NK-92 treated with Interleukin-12 subunit alpha and Interleukin-12 subunit beta, amount 100 ng/mL, for 24 hours (cell line): ENCODE measurements around the gene SMIM36.
A peak's percentile ranks its signal among the peaks of the same experiment; 100 is the strongest.
"Not testable (repeated sequence)": the region's sequence is repeated elsewhere in the genome, so short reads cannot be mapped to it uniquely, and the experiment has no call there.

Experiments used
- DNase-seq: peaks from one replicate; lab custom pipeline; 2025; lab: John Stamatoyannopoulos, UW

The SMIM36 gene

DNA sequence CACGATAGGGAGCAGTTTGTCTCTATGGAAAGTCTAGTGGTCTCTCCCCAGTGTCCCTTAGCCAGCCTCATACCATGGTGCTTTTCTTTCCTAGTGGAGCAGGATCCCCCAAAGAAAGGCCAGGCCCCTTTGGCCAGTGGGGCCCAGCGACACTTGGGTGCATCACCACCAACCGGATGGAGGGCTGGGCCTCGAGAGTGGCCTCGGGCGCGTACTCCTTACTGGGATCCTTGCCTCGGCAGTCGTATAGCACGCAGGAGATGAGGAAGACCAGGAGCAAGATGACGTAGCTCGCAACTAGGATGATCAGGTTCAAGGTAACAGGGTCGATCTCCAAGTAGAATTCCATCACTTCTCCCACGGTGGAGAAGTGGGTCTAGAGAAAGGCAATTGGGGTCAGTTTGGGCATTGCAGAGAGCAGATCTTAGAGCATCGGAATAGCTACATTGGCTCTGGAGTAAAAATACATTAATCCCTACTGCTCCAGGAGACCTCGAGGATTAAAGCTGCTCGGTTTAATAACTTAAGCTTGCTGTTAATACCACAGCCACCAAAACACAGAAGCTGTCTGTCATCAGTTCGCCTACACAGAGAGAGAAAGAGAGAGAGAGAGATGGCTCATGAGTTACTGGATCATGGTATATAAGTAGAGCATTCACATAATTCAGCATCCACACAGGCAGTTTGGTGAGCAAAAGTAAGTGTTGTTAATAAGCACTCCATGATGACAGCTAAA lies at the start of gene SMIM36:
TSS of gene SMIM36 (minus strand) at position 467 of the 736 bp plus-strand sequence.
- DNase-seq, result no peak

DNA sequence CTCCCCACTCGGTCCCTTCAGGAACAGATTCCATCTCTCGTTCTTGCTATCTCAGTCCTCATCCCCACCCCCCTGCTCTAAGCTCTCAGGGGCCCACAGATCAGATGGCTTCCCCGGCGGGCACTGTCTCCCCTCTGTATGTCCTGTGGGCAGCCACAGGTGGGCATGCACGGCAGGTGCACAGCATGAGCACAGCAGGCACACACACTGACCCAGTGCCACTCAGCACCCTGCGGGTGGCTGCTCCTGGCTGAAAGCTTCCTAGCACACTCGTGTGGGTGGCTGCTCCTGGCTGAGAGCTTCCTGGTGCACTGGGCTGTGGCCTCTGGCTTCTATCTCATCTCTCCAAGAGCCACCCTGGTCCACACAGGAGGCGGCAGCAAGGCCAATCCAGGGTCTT lies 44.5 kb upstream of the SMIM36 start:
- no peak for DNase-seq

DNA sequence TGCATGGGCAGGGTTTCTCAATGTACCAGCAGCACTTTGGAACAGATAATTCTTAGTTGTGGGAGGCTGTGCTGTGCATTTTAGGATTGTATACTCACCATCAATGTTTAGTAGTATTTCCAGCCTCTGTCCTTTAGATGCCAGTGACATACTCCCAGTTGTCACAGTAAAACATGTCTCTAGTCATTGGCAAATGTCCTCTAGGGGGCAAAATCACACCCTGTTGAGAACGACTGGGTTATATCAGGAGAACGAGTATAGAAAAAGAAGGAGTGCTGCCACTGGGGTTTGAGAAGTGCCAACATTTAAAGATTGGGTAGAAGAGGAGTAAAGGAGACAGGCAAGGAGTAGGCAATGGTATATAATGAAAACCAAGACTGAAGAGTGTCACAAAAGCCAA lies 37.9 kb upstream of the SMIM36 start:
- DNase-seq, result no peak

DNA sequence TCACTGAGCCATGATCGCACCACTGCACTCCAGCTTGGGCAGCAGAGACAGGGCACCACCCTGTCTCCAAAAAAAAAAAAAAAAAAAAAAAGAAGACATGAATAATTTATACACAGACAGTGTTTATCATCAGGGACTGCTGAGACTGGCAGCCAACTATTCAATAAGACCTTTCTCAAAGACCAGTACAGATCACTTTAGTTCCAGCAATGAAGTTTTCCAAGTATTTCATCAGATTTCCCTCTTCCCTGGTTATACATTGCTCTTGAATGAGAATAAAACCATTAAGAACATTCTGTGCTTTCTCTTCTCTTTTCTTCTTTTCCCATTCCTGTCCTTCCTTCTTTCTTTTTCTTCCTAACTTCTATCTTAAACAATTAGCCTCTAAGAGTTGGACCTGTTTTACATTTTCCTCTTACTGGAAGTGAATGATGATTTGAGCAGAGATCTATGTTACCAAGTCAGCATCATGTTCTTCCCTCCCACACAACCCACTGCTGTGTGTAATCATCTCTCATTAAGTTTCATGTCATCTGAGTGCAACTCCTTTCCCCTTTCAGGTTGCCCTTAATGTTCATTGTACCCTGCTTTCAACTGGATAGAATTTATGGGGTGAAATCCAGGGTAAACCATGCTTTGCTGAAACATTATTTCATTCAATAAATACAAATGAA lies 35.9 kb upstream of the SMIM36 start:
- DNase-seq, result no peak

DNA sequence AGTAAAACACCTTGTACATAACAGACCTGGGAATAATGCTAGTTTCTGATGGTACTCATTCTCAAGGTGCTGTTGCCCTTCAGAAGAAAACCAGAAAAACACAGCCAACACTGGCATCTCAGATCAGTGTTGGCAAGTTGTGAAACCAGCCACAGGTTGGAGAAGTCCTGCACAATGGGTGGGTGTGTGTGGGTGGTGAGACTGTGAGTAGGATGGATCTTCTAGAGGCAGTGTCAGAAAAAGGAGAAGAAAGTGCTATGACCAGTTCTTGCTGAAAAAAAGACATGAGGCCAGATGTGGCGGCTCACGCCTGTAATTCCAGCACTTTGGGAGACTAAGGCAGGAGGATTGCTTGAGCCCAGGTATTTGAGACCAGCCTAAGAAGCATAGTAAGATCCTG lies 35.2 kb upstream of the SMIM36 start:
- no peak for DNase-seq

DNA sequence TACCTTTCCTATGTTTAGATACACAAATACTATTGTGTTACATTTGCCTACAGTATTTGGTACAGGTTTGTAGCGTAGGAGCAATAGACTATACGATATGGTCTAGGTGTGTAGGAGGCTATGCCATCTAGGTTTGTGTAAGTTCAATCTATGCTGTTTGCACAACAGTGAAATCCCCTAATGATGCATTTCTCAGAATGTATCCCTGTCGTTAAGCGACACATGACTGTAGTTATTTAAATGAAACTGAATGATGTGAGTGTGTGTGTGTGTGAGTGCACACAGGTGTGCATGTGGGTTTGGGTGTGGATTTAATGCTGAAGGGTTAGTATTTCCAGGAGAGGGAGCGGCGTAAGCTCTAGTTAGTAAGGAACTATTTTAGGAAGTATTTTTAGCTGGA lies 34.6 kb upstream of the SMIM36 start:
- no peak for DNase-seq

DNA sequence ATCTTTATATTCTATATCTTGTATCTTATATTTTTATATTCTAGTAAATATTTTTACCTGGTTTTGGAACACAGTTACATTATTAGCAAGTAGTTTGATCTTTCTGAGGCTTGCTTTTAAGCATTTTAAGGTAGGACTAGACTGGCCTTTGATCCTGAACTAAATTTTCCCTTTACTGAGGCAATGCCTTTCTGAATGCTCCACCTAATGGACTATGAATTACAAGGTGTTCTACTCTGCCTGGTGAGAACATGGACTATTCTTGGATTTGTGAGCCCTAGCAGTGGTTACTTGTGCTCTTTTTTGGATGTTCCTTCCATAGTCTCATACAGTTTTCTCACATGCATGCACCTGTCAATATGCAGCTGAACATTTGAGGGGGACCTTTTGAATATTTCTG lies 32.5 kb upstream of the SMIM36 start:
- DNase-seq, result no peak

DNA sequence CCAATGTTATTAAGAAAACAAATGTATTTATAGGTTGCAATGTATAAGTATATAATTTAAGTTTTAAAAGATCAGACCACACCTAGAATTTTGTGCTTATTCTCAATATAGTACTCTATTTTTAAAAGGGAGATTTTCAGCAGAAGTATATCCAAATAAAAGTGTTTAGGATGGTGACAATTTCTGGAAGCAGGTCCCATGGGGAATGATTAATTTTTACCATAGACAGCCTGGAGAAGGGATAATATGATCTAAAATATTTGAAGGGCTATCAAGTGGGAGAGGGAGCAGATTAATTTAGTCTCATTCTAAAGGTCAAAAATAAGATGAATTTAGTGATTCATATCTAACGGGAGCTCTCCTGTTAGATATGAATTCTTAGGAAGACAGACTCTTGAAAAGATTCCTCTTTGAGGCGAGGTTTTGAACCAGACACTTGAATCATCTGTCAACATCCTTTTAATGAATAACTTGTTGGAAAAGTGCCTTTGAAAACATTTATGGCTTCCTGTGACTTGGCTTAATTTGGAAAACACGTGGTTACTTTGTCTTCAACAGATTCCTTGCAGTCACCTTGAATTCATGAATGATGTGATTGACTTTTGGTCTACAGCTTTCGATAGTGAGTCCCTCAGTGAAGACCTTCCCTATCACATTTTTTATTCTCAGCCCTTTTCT lies 29.3 kb upstream of the SMIM36 start:
- DNase-seq, result no peak

DNA sequence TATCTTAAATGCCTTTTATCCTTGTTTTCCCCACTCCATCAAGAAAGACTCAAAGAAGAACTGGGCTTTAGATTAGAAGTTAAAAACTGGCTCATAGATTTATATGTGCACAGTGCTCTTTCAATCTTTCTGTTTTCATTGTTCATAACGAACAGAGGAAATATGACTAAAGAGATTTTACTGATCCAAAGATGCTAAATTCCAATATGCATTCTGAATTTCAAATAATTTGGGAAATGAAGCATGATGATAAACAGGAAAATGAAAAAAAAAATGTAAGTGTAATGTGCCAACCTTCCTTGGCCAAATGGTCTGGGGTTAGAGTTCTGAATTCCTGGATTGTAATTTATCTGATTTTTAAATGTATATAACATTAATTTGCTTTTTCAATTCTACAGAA lies 25.0 kb upstream of the SMIM36 start:
- no peak for DNase-seq

DNA sequence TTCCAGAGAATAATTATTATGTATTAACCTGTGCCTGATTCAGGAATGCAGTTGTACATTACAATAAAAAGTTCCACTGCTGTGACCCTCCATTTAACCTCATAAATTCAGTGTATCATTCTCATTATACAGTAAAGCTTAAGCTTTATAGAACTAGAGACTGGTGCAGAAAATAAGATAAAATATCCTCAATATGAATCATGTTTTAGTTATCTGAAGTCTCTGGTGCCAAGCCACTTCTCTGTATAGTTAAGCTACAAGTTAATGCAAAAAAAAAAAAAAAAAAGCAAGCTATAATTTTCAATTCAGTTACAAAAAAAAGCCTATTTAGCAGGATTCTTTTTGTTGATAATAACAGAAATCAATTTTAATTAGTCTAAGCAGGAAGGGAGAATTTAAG lies 22.4 kb upstream of the SMIM36 start:
- DNase-seq, result no peak

DNA sequence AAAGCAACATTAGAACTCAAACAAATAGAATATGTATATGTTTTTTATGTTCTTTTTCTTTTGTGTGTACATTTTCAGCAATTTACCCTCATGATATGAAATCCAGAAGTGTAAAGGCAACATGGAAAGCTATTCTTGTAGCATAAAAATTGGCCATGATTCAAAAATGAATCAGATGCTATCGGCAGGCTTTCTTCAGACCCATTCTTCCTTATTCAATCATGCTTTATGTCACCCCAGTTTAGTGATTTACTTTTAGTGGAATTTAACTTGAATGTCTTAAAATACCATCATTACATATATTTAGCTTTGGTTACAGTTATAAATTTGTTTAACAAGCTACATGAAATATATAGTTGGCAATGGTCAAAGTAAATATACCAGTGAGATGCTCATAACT lies 21.4 kb upstream of the SMIM36 start:
- no peak for DNase-seq

DNA sequence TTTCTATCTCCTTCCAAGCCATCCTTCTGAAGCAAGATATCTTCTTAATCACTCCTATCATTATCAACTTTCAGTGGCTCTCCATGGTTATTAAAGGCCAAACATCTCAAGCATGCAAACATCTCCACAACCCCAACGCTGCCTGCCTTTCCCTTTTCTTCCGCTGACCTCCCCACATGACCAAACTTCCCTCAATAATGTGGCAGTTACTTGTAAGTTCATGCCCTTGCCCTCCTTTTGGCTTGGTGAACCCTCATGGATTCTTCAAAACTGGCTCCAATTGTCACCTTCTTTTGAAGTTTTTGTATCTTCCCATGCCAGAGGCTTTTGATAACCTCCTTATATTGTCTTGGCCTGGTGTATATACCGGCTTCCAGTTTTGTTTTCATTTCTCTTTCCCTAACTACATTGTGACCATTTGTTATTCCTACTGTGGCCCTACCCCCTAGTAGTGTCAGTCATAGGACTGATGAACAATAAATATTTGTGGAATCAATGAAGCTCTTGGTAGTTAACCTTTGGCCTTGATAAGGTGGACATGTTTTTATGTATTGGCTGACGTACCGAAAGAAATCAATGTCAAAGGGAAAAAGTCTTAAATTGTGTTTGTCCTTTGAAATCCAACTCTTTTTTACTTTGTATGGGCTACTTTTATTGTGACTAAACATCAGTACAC lies 19.9 kb upstream of the SMIM36 start:
- no peak for DNase-seq

DNA sequence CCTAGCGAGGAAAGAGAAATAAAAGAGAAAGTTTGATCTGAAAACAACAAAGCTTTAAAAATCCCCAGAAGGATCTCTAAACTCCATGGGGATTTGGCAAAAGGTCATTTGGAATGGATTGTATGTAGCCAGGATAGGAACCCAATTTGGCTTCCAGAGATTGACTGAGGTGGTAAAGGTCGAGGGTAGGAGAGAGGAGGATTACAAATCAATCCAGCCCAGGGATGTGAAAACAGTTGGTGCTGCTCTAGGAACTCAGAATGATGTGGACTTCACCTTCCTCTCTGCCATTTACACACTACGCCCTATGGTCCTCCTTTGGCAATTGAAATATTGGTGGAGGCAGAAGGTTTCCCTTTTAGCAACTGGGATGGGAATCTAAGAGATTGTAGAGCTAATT lies 18.8 kb upstream of the SMIM36 start:
- DNase-seq, result no peak

DNA sequence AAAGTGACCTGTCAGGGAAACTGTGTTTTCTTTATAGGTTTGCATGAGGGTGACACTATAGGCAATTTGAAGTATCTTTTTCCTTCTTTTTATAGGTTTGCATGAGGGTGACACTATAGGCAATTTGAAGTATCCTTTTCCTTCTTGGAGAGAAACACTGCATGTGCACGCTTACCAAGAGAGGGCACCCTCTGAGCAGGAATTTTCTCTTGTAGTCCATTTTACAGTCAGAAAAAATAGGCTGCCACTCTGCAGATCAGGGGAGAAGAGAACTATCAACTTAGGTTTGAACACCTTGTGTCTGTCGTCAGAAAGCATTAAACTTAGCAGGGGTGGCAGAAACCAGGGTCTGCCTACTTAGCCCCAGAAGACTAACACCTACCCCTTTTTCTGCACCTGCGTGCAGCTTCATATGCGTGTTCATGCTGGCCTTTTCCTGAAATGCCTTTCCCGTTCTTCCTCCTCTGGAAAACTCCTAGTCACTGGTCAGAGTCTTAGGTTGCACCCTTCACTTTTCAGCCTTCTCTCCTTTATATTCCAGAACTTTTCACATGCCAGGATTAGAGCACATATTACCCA lies 16.4 kb upstream of the SMIM36 start:
- DNase-seq, result no peak

DNA sequence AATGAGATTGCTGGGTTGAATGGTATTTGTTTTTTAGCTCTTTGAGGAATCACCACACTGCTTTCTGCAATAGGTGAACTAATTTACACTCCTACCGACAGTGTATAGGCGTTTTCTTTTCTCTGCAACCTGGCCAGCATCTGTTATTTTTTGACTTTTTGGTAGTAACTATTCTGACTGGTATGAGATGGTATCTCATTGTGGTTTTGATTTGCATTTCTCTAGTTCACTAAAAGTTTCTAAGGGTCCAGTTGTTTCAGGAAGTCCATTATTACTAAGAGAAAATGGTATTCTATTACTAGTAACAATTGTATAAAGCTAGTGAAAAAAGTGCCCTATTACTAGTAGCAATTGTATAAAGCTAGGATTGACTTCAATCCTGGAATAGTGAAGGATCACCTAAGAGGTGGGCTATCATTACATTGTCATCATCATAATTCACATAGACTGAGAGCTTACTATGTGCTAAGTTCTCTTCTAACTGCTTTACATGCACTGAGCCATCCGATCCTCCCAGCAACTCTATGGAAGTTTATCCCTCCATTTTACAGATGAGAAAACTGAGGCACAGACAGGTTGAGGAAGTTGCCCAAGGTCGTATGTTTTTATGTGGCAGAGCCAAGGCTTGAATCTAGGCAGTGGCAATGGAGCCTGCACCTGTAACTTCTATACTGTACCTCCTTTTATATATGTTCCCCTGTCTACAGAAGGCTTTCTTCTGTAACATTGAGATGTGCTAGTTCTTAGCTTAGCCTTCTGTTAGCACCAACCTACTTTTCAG lies 13.4 kb upstream of the SMIM36 start:
- DNase-seq, result no peak

DNA sequence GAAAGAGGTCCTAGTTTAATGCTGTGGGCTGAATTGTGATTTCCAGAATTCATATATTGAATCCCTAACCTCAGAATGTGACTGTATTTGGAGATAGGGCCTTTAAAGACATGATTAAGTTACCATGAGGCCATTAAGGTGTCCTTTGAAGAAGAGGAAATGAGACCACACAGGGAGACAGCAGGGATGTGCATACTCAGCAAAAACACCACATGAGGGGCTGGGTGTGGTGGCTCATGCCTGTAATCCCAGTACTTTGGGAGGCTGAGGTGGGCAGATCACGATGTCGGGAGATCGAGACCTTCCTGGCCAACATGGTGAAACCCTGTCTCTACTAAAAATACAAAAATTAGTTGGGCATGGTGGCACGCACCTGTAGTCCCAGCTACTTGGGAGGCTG lies 11.8 kb upstream of the SMIM36 start:
- DNase-seq, result not testable (repeated sequence)

DNA sequence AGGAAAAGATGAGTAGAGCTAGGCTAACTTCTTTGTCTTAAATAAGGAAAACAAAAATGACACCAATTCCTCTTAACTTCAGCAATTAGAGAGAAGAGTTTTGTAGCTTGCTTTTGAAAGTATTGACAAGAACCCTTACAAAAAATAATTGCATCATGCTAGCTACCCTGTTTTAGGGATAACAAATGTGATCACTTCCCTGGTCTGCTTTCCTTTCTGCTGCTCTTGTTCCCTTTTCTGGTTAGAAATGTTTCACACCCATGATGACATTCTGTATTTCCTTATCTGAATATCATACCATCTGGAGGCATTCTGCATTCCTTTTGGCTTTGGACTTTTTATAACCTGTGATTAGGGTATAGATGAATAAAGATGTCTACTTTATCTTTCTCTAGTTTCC lies 9.9 kb upstream of the SMIM36 start:
- DNase-seq, result no peak

DNA sequence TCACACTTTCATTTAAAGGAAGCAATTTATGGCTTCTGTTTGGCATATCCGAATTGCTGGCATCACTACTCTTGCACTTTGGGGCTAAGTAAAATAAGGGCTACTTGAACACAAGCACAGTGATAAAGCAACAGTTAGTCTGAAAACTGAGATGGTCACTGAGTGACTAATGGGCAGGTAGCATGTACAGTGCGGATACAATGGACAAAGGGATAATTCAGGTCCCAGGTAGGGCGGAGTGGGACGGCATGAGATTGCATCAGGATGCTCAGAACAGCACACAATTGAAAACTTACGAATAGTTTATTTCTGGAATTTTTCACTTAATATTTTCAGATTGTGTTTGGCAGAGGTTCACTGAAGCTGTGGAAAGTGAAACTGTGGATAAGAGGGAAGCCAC lies 9.2 kb upstream of the SMIM36 start:
- no peak for DNase-seq

DNA sequence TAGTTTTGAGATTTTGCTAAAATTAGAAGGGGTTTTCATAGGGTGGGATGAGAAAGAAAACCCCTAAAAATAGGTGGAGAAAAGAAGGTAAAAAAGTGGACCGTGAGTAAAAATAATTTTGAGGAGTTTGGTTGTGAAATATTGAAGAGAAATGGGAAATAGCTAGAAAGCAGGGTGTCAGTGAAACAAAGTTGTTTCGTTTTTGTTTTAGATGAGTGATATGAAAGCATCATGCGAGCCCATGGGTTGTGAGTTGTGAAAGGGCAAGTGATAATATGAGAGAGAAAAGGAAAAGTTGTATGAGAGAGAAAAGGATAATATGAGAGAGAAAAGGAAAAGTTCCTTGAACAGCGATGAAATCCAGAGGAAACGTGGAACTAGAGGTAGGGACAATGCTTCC lies 7.3 kb upstream of the SMIM36 start:
- DNase-seq, result no peak

DNA sequence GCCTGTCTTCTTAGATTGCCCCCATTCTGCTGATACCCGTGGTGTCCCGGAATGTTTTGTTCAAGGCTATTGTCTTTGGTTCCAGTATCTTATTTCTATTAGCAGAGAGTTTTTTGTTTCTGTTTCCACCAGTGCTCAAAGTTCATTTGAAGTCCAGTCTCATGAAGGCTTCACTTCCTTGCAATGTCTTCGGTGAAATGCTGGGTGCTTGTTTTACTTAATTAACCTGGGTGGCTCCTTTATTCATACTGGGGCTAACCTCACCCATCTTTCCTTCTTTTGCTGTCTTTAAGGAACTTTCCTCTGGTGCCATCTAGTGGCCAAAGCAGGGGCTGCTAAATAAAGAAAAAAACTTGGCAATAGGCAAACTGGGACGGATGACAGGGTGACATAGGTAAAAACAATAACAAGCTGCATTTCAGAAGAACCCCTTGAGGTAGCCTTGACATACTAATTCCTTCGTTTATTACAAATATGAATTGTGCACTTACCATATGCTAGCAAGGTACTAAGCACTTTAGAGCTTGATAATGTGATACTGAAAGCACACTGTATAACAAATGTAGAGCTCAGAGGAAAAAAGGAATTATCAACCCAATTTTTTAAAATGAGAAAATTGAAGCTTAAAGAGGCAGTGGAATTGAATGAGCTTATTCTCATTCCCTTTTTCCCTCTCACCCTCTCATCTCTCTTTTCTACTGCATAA lies 2.8 kb upstream of the SMIM36 start:
- DNase-seq, result peak; percentile 8

DNA sequence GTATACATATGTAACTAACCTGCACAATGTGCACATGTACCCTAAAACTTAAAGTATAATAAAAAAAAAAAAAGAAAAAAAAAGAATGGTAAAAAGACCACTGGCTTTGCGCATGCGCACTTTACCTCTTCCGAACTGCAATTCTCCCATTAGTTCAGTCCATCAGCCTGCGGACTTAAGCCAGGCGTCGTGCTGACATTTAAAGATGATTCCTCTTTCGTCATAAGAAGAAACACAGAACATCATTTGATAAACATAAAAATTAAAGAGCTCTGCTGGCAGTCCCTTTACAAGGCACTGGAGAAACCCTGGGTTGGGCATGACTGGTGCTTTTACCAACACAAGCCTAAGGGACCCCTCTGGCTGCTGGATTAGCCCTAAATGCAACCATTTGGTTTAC lies 3.6 kb downstream of the SMIM36 start:
- not testable (repeated sequence) for DNase-seq
